ENCODE results near the gene LTBP3. TPM values are rescaled to one million over a fixed set of nuclear protein-coding genes. Genes with fewer than 3 reads are reported as not detected.

LTBP3 gene
- total and polyA plus RNA-seq, 2 donors from 2014 or later = 61.6 to 165 TPM

DNA sequence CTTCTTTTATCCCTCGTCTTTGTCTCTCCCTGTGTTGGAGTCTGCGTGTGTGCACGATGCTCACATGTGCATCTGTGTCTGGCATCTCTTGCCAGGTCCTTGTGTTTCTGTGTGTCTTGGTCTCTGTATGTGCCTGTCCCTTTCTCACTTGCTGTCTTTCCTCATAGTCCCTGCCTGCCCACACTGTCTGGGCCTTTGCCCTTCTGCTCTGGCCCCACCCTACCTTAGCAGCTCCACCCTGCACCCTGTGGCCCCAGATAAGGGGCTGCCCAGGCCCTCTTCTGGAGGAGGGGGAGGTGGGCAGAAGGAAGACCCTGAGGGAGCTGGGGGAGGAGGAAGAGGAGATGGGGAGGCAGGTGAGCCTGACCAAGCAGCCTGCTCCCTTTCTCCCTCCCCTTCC lies 20.5 kb upstream of the LTBP3 start:
- Histone ChIP-seq H3K9me3 (ENCODE audit: control insufficient read depth in 2 of 3, insufficient read depth in 1 of 3, low read length in 3 of 3) (no peaks in the 10 kb centered on the region), H3K4me1 (ENCODE audit: control insufficient read depth in 2 of 3, insufficient read depth in 2 of 3, low read depth in 1 of 3, low read length in 3 of 3) (peaks cover 0 to 26% (median 6%) of the 10 kb centered on the region in 3 donors), H3K9ac (ENCODE audit: low read length in 3 of 3) (no peak overlapping the region), H3K36me3 (ENCODE audit: control insufficient read depth in 2 of 3, insufficient read depth in 3 of 3, low read length in 3 of 3) (peaks cover 0 to 5% (median 0%) of the 10 kb centered on the region in 3 donors), H3K4me3 (ENCODE audit: low read length in 3 of 3) (no peak overlapping the region), H3K27me3 (ENCODE audit: control insufficient read depth, insufficient read depth, low read length) (no peaks in the 10 kb centered on the region), H3K27ac (ENCODE audit: low read depth in 2 of 2, low read length in 2 of 2) (no peak overlapping the region)
- no peak for FAIRE-seq
- TF ChIP-seq, protein P1, sequence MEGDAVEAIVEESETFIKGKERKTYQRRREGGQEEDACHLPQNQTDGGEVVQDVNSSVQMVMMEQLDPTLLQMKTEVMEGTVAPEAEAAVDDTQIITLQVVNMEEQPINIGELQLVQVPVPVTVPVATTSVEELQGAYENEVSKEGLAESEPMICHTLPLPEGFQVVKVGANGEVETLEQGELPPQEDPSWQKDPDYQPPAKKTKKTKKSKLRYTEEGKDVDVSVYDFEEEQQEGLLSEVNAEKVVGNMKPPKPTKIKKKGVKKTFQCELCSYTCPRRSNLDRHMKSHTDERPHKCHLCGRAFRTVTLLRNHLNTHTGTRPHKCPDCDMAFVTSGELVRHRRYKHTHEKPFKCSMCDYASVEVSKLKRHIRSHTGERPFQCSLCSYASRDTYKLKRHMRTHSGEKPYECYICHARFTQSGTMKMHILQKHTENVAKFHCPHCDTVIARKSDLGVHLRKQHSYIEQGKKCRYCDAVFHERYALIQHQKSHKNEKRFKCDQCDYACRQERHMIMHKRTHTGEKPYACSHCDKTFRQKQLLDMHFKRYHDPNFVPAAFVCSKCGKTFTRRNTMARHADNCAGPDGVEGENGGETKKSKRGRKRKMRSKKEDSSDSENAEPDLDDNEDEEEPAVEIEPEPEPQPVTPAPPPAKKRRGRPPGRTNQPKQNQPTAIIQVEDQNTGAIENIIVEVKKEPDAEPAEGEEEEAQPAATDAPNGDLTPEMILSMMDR (IDR thresholded peaks at IDR 0.05; ENCODE audit: borderline replicate concordance, extremely low read depth, insufficient read depth) = no peak
- DNase-seq = no peak
- intact Hi-C loops (cut with DNase I) = no loop called here

- FAIRE-seq (no peak), DNase-seq (no peak)
- peaks cover 0 to 5% (median 0%) of the 10 kb centered on the region in 3 donors for H3K36me3 ChIP-seq (ENCODE audit: control insufficient read depth in 2 of 3, insufficient read depth in 3 of 3, low read length in 3 of 3)
- no peaks in the 10 kb centered on the region for H3K9me3 ChIP-seq (ENCODE audit: control insufficient read depth in 2 of 3, insufficient read depth in 1 of 3, low read length in 3 of 3)
- peaks cover 0 to 31% (median 6%) of the 10 kb centered on the region in 3 donors for H3K4me1 ChIP-seq (ENCODE audit: control insufficient read depth in 2 of 3, insufficient read depth in 2 of 3, low read depth in 1 of 3, low read length in 3 of 3)
- TF ChIP-seq, protein P1 (IDR thresholded peaks at IDR 0.05; ENCODE audit: borderline replicate concordance, extremely low read depth, insufficient read depth) = no peak
- H3K9ac ChIP-seq (ENCODE audit: low read length in 3 of 3) = no peak overlapping the region
- intact Hi-C loops (cut with DNase I) = no loop called here
- no peaks in the 10 kb centered on the region for H3K27me3 ChIP-seq (ENCODE audit: control insufficient read depth, insufficient read depth, low read length)
- peak overlapping the region in 1 of 2 donors; percentile 59 for H3K27ac ChIP-seq (ENCODE audit: low read depth in 2 of 2, low read length in 2 of 2)
- no peak overlapping the region for H3K4me3 ChIP-seq (ENCODE audit: low read length in 3 of 3)
Observed at GRCh38 chr11:65578134-65578533, 20.0 kb upstream of the LTBP3 start.

DNA sequence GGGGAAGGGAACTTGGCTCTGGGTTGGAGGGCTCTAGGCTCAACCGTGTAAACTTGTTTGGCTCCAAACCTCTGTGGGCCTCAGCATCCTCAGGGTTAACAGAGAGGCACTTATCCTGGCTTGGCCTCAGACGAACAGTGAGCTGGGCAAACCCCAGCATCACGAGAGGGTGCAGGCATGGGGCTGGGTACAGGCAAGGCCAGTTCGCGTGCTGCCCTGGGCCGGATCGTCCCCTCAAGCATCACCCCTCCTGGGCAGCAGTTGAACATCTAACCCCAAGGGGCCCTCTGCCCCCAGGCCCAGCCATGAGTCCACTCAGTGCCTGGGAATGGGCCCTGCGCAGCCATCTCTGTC lies 19.6 kb upstream of the LTBP3 start:
- peak overlapping the region in 1 of 3 donors; percentile 59 for H3K4me3 ChIP-seq (ENCODE audit: low read length in 3 of 3)
- peaks cover 0 to 5% (median 0%) of the 10 kb centered on the region in 3 donors for H3K36me3 ChIP-seq (ENCODE audit: control insufficient read depth in 2 of 3, insufficient read depth in 3 of 3, low read length in 3 of 3)
- DNase-seq (no peak), FAIRE-seq (no peak)
- no peaks in the 10 kb centered on the region for H3K27me3 ChIP-seq (ENCODE audit: control insufficient read depth, insufficient read depth, low read length)
- no peaks in the 10 kb centered on the region for H3K9me3 ChIP-seq (ENCODE audit: control insufficient read depth in 2 of 3, insufficient read depth in 1 of 3, low read length in 3 of 3)
- peak overlapping the region; percentile 51 to 59 for H3K27ac ChIP-seq (ENCODE audit: low read depth in 2 of 2, low read length in 2 of 2)
- intact Hi-C loops (cut with DNase I) = no loop called here
- H3K9ac ChIP-seq (ENCODE audit: low read length in 3 of 3) = no peak overlapping the region
- TF ChIP-seq, protein P1 (IDR thresholded peaks at IDR 0.05; ENCODE audit: borderline replicate concordance, extremely low read depth, insufficient read depth) = no peak
- H3K4me1 ChIP-seq (ENCODE audit: control insufficient read depth in 2 of 3, insufficient read depth in 2 of 3, low read depth in 1 of 3, low read length in 3 of 3) = peaks cover 0 to 31% (median 6%) of the 10 kb centered on the region in 3 donors

Data from kidney (tissue), 14 donors.